ENCODE results near the gene PTPRN2.
"Not testable (repeated sequence)": the region's sequence is repeated elsewhere in the genome, so short reads cannot be mapped to it uniquely, and the experiment has no call there.

Gene PTPRN2

DNA sequence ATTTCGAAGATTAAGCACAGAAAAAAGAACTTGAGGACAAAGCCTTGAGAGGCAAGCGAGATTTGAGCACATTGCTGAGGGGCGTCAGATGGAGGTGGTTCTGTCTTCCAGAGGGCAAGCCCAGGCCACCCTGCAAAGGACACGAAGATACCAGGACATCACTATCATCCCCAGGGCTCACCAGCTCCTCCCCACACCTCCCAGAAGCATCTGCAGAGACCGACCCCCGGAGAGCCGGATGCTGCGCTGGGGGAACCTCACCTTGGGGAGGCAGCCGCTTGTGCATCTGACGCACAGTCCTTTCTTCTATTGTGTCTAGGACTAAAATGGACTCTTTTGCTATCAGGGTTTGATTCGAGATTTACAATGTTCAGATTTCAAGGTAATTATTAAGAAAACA is 991.2 kb downstream of the PTPRN2 start:
- no peak for DNase-seq

DNA sequence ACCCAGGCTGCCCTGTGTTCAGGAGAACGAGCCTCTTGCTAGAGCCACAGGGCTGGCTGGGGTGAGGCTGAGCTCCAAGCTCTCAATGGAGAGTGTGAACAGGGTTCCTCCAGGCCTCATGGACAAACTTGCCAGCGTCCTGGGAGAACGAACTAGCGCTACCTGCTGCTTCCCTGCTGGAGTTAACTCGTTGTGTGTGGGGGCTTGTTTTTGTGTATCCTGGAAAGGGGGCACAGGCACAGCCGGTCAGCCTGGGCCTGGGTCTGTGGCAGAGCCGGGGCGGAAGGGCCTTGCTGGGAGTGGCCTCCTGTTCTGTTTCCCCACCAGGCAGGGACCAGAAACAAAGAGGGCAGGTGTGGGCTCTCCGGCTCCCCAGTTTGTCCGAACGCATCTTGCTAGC is 991.6 kb downstream of the PTPRN2 start:
- no peak for DNase-seq

DNA sequence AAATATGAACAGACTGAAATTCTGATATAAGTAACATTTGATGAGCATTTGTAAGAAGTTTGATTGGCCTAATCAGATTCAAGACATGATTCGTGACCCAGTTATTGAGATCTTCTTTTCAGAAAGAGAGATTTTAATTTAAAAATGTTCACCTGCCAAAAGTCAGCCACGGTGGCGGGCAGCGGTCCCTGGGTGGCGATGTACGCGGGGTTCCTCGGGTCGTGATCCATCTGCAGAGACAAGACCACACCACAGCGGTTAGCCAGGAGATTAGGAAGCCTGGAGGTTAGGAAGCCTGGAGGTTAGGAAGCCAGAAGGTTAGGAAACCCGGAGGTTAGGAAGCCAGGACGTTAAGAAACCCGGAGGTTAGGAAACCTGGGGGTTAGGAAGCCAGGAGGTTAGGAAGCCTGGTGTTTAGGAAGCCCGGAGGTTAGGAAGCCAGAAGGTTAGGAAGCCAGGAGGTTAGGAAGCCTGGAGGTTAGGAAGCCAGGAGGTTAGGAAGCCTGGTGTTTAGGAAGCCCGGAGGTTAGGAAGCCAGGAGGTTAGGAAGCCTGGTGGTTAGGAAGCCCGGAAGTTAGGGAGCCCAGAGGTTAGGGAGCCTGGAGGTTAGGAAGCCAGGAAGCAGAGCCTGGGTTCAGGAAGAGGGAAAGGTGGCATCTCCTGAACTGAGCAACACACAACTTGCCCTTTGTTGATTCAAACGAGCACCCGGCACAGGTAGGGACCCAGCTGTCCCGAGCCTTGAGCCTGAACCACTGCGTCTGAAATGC is 992.4 kb downstream of the PTPRN2 start:
- DNase-seq = no peak

DNA sequence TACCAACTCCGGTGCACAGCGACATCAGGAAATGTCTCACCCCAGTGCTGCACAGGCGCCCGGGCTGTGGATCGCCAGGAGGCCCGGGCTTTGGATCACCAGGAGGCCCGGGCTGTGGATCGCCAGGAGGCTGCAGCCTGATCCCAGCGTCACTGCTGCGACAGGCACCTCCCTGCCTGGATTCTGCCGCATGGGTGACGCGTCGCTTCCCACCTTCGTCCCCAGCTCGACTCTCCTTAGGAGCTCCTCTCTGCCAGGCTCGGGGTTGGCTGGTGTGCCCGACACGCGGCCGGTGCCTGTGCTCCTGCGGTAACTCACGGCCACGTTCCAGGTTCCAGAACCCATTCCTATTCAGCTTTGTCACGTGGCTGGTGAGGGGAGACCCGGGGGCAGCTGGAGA is 993.3 kb downstream of the PTPRN2 start:
- no peak for DNase-seq

DNA sequence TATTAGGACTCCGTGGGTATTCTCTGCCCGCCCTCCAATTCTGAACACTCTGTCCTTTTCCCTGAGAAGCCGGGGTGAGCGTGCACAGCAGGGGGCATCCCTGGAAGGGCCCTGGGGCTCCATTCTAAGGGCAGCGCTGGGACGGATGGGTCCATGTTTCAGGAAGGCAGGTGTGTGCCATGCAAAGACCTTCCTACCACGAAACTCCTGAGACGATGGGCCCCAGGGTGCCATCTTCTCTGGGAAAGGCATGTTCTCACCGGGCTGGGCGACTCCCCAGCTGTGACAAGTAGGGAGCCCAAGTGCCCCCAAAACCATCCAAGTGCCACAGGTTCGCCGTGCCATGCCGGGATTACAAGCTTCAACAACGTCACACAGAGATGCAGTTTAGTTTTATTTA is 994.1 kb downstream of the PTPRN2 start:
- no peak for DNase-seq

DNA sequence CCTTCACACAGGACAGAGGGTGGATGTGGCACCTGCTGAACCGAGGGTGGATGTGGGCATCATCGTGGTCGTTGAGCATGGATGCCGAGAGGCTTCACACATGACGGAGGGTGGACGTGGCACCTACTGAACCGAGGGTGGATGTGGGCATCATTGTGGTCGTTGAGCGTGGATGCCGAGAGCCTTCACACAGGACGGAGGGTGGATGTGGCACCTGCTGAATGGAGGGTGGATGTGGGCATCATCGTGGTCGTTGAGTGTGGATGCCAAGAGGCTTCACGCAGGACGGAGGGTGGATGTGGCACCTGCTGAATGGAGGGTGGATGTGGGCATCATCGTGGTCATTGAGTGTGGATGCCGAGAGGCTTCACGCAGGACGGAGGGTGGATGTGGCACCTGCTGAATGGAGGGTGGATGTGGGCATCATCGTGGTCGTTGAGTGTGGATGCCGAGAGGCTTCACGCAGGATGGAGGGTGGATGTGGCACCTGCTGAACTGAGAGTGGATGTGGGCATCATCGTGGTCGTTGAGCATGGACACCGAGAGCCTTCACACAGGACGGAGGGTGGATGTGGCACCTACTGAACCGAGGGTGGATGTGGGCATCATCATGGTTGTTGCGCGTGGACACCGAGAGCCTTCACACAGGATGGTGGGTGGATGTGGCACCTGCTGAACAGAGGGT is 994.8 kb downstream of the PTPRN2 start:
- DNase-seq = not testable (repeated sequence)

DNA sequence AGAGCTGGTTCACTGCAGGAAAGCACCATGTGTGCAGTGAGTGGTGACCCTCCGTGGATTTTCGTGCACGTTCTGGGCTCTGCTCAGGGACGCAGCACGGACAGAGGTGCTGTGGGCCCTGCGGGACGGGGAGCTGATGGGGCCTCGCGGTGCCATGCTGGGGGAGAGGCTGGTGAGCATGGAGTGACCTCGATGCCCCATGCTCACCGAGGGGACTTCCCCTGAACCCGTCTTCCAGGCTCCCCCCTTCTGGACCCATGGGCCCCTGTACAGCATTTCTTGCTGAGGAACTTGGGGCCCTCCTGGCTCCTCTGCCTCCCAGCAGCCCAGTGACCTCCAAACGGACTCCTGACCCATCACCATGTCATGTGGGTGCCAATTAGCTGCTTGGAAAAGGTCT is 997.1 kb downstream of the PTPRN2 start:
- no peak for DNase-seq

DNA sequence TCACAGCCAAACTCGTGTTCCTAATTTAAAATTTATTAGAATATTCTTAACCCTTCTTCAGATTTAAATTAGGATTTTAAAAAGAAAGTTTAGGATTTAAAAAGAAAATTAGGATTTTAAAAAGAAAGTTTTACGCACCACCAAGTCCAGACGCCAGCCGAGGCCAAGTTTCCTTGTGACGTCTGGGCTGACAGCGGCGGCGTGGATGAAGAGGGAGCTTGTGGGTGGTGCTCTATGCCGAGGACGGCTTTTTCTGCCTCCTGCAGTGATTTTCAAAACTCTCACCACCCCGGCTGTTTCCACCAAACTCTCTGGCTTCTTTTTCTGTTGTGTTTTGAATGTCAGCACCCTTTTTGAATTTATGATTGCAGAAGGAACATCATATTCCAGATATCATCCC is 997.9 kb downstream of the PTPRN2 start:
- no peak for DNase-seq

DNA sequence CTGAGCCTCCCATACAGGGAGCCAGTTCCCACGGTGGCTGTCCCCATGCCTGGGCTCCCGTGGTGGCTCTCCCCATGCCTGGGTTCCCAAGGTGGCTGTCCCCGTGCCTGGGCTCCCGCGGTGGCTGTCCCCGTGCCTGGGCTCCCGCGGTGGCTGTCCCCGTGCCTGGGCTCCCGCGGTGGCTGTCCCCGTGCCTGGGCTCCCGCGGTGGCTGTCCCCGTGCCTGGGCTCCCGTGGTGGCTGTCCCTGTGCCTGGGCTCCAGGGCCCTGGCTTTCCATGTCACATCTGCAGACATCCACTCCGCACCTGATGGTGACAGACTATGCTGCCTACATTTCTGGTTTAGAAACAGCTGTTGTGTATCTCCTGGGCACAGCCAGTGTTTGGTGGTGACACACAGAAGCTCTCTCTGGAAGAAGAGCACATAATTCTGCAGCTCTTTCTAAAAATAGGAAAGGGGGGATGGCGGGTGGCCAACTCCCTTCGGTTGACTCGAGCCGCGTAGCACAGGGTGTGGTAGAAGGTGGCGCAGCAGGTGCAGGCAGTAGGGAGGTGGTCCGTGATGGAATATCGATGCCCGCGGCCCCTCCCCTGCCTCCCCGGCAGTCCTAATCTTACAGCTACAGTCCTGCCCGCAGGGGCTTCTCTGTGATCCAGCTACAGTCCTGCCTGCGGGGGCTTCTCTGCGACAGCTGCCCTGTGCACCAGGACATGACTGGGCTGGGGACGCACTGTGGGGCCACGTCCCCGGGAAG is 999.6 kb downstream of the PTPRN2 start:
- no peak for DNase-seq

DNA sequence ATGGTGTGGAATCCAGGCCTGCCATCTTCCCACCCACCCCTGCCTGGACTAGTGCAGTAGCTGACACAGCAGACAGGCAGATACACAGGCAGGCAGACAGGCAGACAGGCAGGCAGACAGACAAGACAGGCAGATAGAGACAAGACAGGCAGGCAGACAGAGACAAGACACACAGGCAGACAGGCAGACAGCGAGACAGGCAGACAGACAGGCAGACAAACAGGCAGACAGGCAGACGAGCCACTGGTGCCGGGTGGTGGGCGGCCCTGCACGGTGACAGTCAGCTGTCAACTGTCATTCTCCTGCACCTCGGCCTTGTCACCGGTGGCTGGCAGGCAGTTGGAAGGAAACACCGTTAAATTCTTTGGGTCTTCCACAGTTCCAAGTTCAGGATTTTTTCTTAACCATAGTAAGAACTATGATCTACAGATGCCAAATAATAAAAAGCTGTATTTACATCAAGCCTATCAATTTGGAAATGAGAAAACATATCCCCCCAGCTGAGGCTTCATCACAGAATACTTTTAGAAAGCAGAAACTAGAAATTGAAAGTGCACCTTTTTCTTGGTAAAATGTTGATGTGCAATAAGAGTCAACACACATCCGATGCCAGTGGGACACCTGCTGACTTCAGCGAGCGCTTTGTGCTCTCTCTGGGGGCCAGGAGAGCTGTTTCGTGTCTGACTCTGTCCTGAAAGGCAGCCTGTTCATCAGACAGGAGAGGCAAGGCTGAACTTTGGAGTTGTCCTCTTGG is 1000.4 kb downstream of the PTPRN2 start:
- DNase-seq = no peak

DNA sequence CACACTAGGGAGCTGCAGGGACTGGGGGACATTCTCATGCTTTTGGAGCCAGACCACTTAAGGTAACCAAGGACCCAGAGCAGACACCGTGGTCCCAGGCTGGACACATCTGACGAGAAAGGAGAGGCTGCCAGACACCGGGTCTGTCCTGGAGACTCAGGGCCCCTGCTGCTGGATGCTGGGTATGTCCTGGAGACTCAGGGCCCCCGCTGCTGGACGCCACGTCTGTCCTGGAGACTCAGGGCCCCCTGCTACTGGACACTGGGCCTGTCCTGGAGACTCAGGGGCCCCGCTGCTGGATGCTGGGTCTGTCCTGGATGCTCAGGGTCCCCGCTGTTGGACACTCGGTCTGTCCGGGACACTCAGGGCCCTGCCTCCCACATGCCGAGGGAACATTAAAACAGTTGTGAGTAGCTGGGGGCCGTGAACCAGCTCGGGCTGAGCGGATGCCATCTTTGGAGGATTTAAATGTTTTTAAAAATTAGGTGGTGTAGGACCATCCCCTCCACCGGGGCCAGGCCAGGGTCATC is 1001.1 kb downstream of the PTPRN2 start:
- no peak for DNase-seq

DNA sequence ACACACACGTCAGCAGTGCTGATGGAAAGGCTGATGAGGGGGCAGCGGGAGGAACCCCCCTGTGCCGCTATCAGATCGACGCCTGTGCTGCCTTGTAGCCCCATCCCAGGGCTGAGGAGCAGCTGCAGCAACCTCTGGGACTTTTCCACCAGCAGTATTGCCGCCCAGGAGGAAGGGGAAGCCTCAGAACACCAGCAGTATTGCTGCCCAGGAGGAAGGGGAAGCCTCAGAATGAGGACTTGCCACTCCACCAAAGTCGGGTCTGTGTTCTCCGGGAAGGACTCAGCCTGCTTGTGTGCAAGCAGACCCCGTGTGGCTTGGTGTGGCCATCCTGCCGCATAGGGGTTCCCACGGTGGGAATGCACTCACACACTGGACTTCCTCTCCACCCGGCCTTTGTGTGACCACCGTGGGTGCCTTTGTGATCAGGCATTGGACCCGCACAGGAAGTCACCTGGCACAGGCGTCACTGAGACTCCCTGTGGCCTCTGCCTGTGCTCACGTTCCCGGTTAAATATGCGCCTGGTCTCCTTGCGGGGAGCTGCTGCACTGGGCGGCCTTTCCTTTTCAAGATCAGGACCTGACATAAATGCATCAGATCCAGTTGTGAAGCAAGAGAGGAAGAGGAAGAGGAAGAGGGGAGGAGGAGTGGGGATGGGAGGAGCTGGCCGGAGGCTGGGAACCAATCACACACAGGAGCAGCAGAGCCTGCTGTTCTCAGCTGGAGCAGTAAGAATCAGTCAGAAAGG is 1002.3 kb downstream of the PTPRN2 start:
- no peak for DNase-seq

DNA sequence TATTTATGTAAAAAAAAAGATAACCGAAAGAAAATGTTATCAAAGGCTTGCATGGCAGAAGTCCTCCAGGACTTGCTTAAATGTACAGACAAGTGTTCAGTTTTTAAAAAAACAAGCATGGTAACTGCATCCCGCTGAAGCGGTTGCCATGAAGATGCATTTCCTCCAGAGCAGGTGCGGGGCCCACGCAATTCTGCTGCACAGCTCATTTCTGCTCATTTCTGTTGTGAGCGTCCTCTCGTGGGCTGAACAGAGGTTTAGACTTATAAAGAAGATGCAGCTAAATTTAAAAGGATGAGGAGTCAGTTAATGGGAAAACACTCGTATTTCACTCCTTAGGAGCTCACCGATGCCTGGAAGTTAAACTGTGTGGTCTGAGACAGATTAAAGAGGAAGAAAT is 1003.2 kb downstream of the PTPRN2 start:
- DNase-seq = no peak

DNA sequence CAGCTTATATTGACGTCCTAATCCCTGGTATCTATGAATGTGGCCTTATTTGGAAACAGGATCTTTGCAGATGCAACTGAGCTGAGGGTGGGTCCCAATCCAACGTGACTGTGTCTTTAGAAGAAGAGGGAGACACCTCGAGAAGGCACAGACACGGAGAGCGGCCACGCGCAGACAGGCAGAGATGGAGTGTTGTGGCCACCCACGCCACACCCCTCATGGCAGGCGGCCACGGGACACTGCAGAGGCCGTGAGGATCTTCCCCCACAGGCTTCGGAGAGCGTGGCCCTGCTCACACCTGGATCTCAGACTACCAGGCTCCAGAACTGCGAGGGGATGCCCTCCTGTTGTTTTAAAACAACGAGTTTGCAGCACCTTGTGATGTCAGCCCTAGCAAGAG is 1005.9 kb downstream of the PTPRN2 start:
- no peak for DNase-seq

DNA sequence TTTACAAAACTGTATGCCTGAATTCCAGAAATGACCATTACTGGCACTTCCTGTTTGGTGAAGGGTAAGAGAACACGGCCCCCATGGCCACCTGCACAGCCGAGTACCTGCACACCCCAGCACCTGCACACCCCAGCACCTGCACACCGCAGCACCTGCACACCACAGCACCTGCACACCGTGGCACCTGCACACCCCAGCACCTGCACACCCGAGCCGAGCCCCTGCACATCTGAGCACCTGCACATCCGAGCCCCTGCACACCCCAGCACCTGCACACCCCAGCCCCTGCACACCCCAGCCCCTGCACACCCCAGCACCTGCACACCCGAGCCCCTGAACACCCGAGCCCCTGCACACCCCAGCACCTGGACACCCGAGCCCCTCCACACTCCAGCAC is 1007.3 kb downstream of the PTPRN2 start:
- no peak for DNase-seq

DNA sequence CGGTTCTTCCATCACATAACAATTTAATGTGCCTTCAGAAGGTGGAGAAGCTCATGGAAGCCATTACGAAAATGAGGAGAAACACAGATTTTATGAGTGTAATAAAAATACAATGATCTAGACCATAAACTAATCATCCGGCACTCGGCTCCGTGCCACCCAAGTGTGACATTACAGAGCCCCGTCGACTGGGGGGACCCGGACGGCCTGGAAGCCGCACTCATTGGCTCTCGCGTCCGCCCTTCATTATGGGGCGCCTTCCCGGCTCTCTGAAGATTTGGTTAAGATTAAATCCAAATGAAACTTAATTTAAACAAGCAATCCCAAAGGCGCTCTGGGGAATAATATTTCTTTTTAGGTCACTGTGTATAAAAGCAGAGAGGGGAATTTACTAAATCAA is 1008.2 kb downstream of the PTPRN2 start:
- DNase-seq = no peak

DNA sequence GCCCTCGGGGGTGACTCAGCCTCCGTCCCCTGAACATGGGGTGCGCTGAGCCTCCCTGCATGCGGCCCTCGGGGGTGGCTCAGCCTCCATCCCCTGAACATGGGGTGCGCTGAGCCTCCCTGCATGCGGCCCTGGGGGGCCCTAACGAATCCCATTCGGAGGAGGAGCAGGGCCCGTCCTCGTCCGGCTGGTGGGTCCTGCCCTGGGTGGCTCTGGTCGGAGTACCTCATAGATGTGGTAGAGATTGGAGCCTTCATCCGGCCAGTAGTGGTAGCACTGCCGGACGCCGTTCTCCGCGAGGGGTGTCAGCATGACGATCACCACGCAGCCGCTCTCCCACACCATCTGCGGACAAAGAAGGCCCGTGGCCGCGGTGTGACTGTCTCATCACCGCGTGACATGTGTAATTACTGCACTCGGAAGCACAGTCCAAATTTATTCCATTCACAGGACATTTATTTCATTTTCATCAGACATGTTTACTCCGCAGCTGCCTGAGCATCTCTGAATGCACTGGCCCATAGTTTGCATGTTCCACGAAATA is 1009.8 kb downstream of the PTPRN2 start:
- DNase-seq = no peak

DNA sequence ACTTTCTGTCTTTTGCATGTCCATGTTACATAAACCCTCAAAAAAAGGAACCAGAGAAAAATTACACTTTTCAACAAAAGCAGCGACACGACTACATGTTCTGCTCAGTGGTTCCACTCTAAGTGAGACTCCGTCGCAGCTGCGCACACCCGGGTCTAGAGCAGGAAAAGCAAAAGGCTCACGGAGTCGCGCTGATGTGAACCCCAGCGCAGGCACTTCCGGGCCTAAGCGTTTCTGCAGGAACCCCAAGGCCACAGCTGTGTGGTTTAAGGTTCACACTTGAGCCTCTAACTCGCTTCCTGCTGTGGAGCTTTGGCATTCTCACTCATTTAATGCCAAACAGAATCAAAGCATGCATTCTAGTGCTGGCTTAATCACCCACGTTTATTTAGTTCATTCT is 1010.6 kb downstream of the PTPRN2 start:
- DNase-seq = no peak

DNA sequence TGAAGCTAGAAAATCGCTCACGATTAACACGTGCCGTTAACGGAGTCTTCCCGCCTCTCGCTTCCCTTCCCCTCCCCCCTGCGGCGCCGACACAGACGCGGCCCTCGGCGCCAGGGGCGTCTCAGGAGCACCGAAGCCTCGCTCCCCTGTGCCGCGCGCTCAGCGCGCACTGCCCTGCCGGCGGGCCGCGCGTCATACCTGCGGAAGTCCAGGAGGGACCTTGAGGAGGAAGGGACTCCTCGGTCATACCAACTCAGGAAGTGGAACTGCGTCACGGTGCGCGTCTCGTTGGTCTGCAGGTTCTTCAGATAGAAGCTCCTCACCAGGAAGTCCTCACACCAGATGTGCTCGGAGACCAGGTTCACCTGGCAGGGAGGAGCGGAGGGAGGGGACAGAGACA is 1011.2 kb downstream of the PTPRN2 start:
- DNase-seq = peak; percentile 69

DNA sequence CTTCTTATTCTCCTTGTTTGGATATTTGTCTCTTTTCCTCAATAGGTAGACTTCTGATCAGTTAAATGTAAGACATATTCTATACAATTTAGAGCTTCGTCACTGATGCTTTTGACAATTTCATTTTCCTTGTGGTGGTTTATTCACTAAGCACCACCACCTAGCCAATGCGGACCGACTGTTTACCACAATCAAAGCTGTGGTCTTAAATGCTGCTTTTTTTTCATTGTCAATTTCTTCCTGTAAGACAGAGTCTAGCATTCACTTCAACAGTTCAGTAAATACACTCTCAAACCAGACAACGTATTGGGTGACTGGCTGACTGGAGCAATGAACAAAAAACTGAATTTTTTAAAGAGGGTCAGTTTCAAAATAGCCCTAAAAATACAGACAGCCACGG is 1011.8 kb downstream of the PTPRN2 start:
- peak; percentile 24 for DNase-seq

DNA sequence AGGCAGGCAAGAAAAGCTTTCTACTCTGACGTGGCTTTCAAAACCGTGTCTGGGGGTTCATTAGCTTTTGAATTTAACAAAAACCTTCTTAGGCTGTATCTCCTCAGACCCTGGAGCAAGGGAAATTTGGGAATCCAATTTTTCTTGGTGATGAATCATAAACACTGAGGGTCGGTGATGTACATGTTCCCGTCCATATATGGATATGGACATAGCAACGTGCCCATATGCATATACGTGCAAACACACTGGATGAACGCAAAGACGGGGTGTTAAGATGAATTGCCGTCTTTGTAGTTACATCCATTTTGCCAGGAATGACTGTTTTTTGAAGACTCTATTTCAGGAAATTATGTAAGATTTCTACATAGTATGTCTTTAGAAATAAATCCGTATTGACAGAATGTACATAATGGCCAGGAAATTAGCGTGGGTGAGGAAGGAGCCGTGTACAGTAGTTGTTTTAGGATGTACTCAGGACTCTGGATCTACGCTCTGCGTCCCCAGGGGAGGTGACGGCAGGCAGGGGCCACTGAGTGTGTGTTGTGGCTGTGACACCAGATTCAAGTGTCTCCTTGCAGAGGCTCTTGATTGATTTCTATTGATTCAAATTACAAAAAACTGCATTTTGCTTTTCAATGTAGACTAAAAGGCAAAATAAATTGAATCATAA is 1012.6 kb downstream of the PTPRN2 start:
- no peak for DNase-seq
